ENCODE measurements around the gene TDRD12.

DNA sequence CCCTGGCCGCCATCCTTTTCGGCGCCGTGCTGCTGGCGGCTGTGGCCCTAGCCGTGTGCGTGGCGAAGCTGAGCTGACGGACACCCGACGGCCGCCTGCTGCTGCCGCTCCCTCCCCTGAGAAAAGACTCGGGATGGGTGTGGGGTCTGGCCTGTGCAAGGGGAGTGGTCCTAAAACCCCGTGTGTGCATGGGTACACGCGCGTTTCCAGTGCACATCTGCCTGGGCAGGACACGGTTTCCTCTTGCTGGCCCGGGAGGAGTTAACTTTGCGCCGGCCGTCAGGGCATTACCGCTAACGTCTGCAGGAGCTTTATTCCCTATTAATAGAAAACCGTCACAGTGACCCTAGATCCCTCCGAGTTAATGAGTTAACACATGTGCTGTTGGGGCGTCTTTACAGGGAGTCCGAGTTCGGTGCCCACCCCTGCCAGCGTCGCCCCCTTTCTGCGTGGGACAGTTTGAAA, 42.6 kb upstream of the TDRD12 start:
- no peak for TF ChIP-seq POLR2A (IDR thresholded peaks at IDR 0.05)
- TF ChIP-seq, protein P1, sequence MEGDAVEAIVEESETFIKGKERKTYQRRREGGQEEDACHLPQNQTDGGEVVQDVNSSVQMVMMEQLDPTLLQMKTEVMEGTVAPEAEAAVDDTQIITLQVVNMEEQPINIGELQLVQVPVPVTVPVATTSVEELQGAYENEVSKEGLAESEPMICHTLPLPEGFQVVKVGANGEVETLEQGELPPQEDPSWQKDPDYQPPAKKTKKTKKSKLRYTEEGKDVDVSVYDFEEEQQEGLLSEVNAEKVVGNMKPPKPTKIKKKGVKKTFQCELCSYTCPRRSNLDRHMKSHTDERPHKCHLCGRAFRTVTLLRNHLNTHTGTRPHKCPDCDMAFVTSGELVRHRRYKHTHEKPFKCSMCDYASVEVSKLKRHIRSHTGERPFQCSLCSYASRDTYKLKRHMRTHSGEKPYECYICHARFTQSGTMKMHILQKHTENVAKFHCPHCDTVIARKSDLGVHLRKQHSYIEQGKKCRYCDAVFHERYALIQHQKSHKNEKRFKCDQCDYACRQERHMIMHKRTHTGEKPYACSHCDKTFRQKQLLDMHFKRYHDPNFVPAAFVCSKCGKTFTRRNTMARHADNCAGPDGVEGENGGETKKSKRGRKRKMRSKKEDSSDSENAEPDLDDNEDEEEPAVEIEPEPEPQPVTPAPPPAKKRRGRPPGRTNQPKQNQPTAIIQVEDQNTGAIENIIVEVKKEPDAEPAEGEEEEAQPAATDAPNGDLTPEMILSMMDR (IDR thresholded peaks at IDR 0.05), result no peak
- TF ChIP-seq POLR2AphosphoS5 (IDR thresholded peaks at IDR 0.05), result no peak
